ENCODE data around the gene GLP1R. TPM values are rescaled to one million over a fixed set of nuclear protein-coding genes. Genes with fewer than 3 reads are reported as not detected.

Gene GLP1R
- total RNA-seq, 1 experiment from 2014 or later, result not detected

- Histone ChIP-seq H3K4me1 (ENCODE audit: insufficient read depth, low read length, poor library complexity, severe bottlenecking) (no peaks in the 10 kb centered on the region), H3K27ac (ENCODE audit: low read depth, low read length, poor library complexity, severe bottlenecking) (no peak overlapping the region), H3K27me3 (replicated peaks; ENCODE audit: insufficient read depth, low read depth, low read length, poor library complexity) (no peaks in the 10 kb centered on the region), H3K9me3 (ENCODE audit: low read depth, low read length, poor library complexity, severe bottlenecking) (no peaks in the 10 kb centered on the region), H3K4me3 (ENCODE audit: low read depth, low read length, poor library complexity, severe bottlenecking) (no peak overlapping the region), H3K36me3 (ENCODE audit: insufficient read depth, low read length, poor library complexity, severe bottlenecking) (no peaks in the 10 kb centered on the region)
- CTCF ChIA-PET, result no interaction called here
- intact Hi-C loops (cut with micrococcal nuclease; ENCODE audit: unreplicated experiment), result no loop called here
- DNase-seq (ENCODE audit: low spot score), result no peak
- POLR2A ChIA-PET (ENCODE audit: low non-redundant PET), result no interaction called here
- TF ChIP-seq EZH2 (IDR thresholded peaks at IDR 0.05; ENCODE audit: borderline replicate concordance, low read depth, low read length, poor library complexity, severe bottlenecking) (no peak), CTCF (conservative IDR thresholded peaks at IDR 0.05; ENCODE audit: low read depth, low read length) (no peak)
- no TSS peak for BruUV-seq (replicated peaks)
These were observed 30.9 kb downstream of the GLP1R start for GRCh38 chr6:39079197-39080125.

GRCh38 chr6:39080246-39080875 is 31.8 kb downstream of the GLP1R start:
- ChIA-PET CTCF (no interaction called here), POLR2A (ENCODE audit: low non-redundant PET) (no interaction called here)
- intact Hi-C loops (cut with micrococcal nuclease; ENCODE audit: unreplicated experiment), result no loop called here
- BruUV-seq (replicated peaks), result no TSS peak
- Histone ChIP-seq H3K9me3 (ENCODE audit: low read depth, low read length, poor library complexity, severe bottlenecking) (no peaks in the 10 kb centered on the region), H3K4me3 (ENCODE audit: low read depth, low read length, poor library complexity, severe bottlenecking) (no peak overlapping the region), H3K36me3 (ENCODE audit: insufficient read depth, low read length, poor library complexity, severe bottlenecking) (no peaks in the 10 kb centered on the region), H3K27me3 (replicated peaks; ENCODE audit: insufficient read depth, low read depth, low read length, poor library complexity) (no peaks in the 10 kb centered on the region), H3K27ac (ENCODE audit: low read depth, low read length, poor library complexity, severe bottlenecking) (no peak overlapping the region), H3K4me1 (ENCODE audit: insufficient read depth, low read length, poor library complexity, severe bottlenecking) (no peaks in the 10 kb centered on the region)
- DNase-seq (ENCODE audit: low spot score), result no peak
- no peak for TF ChIP-seq CTCF (conservative IDR thresholded peaks at IDR 0.05; ENCODE audit: low read depth, low read length)
- no peak for TF ChIP-seq EZH2 (IDR thresholded peaks at IDR 0.05; ENCODE audit: borderline replicate concordance, low read depth, low read length, poor library complexity, severe bottlenecking)

DNA sequence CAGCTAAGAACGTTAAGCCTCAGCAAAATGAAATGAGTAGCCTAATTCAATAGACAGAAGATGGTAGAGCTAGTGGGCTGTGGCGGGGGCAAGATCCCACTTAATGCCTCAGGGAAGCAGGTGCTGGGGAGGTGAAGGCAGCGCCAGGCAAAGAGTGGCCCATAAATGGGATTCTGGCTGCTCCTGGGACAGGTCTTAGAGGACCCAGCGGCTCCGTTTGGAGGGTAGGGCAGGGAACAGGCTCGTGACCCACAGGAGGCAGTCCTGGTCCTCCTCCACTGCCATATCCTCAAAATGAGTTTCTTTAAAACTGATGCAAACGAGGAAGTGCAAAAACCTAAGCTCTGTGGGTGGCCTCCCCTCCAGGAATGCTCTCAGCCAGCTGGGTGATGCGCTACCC is 33.7 kb downstream of the GLP1R start:
- CTCF ChIA-PET, result no interaction called here
- intact Hi-C loops (cut with micrococcal nuclease; ENCODE audit: unreplicated experiment), result no loop called here
- BruUV-seq (replicated peaks), result no TSS peak
- Histone ChIP-seq H3K4me3 (ENCODE audit: low read depth, low read length, poor library complexity, severe bottlenecking) (no peak overlapping the region), H3K9me3 (ENCODE audit: low read depth, low read length, poor library complexity, severe bottlenecking) (no peaks in the 10 kb centered on the region), H3K27me3 (replicated peaks; ENCODE audit: insufficient read depth, low read depth, low read length, poor library complexity) (peaks cover 6% of the 10 kb centered on the region), H3K36me3 (ENCODE audit: insufficient read depth, low read length, poor library complexity, severe bottlenecking) (no peaks in the 10 kb centered on the region), H3K27ac (ENCODE audit: low read depth, low read length, poor library complexity, severe bottlenecking) (no peak overlapping the region), H3K4me1 (ENCODE audit: insufficient read depth, low read length, poor library complexity, severe bottlenecking) (no peaks in the 10 kb centered on the region)
- POLR2A ChIA-PET (ENCODE audit: low non-redundant PET), result no interaction called here
- TF ChIP-seq CTCF (conservative IDR thresholded peaks at IDR 0.05; ENCODE audit: low read depth, low read length) (no peak), EZH2 (IDR thresholded peaks at IDR 0.05; ENCODE audit: borderline replicate concordance, low read depth, low read length, poor library complexity, severe bottlenecking) (no peak)
- no peak for DNase-seq (ENCODE audit: low spot score)
